GM04504 (cell line): ENCODE results near the gene OR51E1.

ENCODE experiments used
- DNase-seq: peaks from one replicate; pipeline ENCODE4 v3.0.0-alpha.2; 2012; ENCODE audit warnings: low read depth

Gene OR51E1, protein sequence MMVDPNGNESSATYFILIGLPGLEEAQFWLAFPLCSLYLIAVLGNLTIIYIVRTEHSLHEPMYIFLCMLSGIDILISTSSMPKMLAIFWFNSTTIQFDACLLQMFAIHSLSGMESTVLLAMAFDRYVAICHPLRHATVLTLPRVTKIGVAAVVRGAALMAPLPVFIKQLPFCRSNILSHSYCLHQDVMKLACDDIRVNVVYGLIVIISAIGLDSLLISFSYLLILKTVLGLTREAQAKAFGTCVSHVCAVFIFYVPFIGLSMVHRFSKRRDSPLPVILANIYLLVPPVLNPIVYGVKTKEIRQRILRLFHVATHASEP

DNA sequence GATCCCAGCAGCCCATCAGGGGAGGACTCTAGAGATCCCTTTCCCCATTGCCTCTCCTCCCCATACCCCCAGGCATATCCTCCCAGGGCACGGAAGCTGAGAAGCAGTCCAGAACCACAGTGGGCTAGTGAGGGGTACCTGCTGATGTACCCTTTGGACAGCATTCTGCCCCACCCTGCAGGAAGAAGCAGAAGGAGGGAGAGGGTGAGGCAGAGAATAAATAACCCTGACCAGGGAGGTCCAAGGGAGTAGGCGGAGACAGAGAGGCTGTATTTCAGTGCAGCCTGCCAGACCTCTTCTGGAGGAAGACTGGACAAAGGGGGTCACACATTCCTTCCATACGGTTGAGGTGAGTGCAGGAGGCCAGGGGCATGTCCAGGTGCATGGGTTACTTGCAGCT, at the start of gene OR51E1:
TSS of gene OR51E1 (plus strand) at position 301 of the 400 bp plus-strand sequence. CDS start 8,545 bp downstream, outside the sequence.
- no peak for DNase-seq

DNA sequence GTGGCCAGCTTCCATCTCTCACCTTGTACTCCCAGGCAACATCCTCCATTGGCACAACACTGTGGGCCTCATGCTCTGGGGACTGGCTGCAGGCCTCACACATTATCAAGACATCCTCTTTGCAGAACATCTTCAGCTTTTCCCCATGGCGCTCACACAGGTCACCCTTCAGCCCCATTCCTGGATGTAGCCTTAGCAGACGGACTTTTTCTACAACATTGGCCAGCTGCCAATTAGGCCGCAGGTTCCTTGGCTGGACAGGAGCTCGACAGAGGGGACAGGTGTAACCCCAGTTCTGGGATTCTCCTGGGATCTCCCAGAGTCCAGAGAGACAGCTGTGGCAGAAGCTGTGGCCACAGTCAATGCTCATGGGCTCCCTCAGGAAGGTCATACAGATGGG, 38.7 kb upstream of the OR51E1 start:
- no peak for DNase-seq

DNA sequence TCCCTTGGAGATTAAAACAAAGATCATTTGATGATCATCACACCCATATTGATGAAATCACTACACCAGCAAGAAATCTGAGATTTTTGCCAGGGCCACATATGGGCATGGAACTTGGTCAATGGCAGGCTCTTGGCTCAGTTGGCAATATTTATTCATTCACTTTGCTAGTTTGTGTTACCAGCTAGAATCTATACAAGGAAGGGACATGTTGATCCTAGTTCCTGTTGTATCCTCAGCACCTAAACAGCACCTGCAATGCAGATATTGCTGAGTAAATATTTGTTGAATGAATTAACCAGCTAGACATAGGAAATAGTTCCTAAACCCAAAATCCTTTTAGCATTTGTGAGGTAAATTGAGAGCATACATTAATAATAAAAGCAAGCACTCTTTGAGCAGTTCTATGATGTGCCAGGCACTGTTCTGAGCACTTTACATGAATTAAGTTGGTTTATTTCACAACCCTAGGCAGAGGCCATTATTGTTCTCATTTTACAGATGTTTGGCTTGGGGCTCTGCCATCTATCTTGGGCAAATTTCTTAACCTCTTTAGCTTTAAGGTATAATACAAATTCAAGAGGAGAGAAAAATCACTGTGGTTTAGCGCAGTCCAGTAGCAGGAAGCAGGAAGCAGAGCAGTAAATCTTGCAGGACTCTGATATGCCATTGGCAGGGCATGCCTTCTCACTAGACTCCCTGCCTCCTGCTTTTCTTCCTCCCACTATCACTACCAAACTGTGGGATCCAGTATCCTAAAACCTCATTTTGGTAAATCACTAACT, 37.4 kb upstream of the OR51E1 start:
- no peak for DNase-seq

DNA sequence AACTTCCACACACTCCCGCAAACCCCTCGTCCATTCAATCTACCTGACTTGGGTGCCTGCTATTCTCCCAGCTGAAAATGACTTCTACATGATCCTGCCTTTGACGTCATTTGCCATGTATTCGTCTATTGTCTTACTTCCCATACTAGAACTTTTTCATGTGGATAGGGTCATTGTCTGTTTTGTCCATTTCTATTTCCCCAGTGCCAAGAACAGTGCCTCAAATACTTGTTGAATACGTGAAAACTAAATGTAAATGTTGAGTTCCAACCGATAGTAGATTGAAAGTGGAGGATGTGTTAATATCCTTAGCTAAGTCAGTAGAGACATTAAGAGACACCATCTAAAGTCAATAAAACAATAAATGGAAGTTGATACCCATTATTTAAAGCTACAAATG, 36.7 kb upstream of the OR51E1 start:
- DNase-seq = no peak

DNA sequence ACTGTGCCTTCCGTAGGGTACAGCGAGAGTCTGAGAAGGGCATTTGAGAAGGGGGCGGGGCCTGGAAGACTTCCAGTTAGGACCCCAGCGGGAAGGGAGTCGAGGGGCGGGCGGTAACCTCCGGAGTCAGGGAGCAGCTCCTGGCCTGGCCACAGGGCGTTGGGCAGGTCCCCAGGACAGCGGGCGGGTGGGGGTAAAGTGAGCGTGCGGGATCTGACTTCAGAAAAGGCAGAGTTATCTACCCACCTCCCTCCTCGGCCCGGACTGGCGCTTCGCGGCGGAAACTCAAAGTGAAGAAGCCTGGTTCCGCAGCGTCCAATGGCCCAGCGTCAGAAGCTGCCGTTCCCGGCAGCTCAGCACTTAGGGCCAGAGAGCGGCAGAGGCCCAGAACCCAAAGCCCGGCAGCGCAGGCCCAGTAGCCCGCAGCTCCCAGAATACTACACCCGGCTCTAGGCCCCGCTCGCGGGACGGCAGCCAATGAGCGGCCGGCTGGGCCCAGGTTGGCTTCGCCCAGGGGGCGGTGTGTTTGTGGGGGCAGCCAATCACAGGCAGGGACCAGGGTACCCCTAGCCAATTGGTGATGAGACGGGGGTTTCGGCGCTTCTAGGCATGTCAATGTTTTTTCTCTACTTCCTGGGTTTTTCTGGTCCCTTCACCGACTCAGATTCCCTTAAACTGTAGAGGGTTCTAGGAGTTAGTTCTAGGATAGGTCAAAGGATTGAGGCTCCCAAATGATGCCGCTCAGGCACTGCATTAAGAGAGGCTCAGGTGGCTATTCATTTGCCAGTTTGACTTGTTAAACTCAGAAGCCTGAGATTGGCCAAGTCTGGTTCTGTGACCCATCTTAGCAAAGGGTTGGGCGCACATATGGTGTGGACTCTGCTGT, 35.8 kb upstream of the OR51E1 start, which contains the start of gene TRIM68:
TSS of gene TRIM68 (minus strand) at position 451 of the 886 bp plus-strand sequence. CDS start 2,727 bp downstream, outside the sequence.
- DNase-seq = peak; percentile 93

DNA sequence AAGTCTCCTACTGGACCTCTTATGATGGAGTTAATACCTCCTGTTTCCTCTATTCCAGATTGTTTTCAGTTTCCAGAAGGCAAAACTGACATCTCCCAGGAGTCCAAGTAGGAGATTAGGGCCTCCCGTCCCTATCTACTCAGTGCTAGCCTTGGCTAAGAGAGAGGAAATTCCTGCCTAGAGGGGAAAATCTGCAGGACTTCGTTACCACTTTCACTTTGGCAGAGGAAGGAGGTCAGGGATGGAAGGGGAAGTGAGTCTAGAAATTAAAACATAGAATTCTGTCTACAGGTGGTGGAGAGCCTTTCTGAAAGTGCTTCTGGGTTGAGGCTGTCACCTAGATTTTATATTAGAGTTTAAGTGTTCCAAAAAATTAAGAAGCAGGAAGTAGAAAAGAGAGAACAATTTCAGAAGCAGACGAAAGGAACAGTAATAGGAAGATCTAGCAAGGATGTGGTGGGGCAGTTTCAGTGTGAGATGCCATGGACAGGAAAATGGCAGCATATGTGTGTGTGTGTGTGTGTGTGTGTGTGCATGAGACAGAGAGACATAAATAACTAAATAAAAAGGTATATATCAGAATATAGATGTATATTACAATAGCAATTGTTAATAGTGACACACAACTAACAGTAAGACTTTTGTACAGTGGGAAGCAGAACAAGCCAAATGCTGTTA, 33.4 kb upstream of the OR51E1 start:
- DNase-seq = no peak

DNA sequence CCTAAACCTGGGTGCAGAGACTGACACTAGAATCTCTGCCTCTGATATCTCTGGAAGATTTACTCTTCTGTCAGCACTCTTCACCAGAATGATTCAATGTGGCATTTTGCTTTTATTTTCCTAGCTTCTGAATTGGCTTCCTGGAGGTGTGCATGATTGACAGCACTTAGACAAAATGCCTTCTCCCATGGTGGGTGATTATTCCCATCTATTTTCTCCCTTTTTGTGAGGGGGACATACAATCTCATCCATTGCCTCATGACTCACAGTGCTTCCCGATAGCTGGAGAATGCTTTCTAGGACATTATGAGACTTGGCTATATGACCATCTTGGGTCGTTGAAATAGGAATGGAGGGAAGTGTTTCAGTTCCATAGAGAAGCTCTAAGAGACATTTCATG, 31.8 kb upstream of the OR51E1 start:
- DNase-seq = no peak

DNA sequence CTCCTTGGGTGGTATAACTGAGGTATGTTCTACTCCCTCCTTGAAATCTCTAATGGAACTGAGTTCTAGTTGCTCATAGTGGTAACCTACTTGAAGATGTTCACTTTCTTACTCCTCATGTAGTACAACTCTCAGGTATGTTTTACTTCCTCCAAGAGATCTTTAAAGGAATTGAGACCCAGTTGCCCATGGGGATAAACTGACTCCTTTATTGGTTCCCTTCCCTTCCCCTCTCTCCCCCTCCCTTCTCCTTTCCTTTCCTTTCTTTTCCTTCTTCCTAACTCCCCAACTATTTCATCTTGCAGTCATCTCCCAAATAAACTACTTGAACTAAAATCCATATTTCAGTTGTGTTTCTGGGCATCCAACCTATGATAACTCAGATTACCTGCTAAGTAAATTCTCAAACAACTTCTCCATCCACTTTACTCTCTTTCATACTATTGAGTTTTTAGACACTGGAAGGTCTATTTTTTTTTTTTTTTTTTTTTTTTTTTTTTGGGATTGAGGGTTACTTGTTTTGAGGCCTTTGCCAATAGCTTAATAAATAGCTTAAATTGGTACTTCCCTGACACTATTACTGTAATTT, 27.8 kb upstream of the OR51E1 start:
- DNase-seq = no peak

DNA sequence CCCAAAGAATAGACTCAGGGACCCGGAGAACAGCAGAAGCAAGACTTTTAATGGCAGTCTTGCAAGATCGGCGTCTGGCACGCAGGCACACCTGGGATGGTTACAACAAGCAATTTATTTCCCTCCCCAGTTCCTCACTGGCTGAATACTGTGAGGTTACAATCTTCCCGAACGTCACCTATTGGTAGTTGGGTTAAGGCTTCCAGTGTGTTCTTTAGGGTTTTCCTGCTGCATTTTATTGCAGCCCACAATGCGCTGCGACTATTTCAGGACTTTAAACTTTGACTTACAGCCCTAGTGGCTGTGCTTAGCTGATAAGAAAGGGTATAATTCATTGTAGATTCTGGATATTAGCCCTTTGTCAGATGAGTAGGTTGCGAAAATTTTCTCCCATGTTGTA, 24.3 kb upstream of the OR51E1 start:
- no peak for DNase-seq

DNA sequence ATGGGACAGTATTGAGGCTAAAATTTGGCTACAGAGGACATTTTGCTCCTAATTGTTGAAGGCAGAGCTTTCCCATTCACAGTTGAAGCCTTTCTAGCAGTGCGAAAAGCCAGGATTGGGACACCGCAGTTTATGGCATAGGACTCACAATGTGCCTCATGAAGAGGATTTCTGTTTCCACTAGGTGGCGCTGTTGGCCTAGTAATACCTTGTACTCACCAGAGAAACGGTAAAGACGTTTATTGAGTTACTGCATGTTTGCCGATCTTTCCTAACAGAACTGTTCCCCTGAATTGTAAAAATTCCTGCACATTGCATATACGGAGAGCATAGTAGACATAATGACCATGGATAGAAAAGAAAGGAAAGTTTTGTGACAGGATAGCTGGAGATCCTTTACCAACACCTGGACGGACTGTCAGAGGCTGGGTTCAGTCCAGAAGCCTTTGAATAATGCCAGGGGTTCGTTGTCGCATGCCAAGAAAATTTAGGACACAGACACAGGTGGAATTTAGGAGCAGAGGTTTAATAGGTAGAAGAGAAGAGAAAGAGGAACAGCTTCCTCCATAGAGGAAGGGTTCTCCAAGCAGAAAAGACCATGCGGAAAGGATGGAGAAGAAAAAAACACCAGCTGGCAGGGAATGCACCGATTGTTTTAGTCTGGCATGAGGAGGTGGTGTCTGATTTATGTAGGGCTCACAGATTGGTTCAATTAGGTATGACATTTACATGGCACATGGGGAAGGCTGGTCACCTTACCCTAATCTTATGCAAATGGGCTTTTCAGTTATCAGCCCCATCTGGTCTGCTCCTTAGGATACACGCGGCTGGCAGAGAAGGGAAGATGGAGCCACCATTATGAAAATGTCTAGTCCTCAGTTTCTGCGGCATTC, 17.3 kb upstream of the OR51E1 start:
- peak; percentile 28 for DNase-seq

DNA sequence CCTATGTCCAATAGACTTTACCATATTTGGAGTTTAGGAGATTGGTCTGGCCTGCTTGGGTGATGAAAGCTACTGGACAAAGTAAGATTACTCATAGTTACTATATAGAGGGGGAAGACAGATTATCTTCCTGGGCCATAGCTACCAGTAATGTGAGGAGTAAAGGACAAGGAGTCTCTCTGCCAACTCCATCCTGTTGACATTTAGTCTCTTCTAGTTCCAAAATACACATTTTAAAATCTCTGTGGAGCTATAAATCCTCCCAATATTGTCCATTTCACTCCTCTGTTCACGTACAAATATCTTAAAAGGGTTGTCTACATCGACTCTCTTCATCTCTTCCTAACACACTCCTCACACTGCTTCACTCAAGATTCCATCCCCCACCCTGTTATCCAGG, 7.6 kb upstream of the OR51E1 start:
- DNase-seq = no peak

DNA sequence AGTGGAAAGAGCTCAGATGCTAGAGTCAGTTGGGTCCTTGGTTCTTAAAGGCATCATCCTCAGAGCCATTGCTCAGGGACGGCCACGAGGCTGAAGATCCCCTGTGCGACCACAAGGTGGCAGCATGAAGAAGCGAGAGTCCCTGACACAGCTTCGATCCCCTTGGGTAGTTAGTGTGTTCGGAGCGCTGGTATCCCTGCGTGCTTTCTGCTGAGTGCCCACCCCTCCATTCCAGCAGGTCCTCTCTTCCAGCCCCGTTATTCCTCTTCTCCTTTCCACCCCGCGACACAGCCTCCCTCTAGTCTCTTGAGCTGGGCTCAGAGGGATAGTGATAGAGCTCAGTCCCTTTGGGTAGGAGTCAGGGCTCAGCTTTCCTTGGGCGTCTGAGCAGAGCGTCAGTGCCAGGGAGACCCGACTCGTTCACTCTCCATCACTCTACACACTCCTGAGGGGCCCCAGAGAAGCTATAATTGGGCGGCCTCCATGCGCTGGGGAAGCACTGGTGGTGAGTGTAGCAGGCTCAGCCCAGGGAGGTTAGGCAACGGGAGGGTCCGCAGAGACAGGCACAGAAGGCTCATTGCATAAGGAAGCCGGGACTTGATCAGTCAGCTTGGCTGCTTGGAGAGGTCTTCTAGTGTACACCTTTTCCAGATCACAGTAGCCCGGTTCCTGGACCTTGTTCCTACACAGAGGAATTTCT, 6.7 kb upstream of the OR51E1 start, which contains the start of gene OR51D1:
TSS of gene OR51D1 (plus strand) at position 516 of the 700 bp plus-strand sequence. CDS start 2,314 bp downstream, outside the sequence.
- peak; percentile 32 for DNase-seq

DNA sequence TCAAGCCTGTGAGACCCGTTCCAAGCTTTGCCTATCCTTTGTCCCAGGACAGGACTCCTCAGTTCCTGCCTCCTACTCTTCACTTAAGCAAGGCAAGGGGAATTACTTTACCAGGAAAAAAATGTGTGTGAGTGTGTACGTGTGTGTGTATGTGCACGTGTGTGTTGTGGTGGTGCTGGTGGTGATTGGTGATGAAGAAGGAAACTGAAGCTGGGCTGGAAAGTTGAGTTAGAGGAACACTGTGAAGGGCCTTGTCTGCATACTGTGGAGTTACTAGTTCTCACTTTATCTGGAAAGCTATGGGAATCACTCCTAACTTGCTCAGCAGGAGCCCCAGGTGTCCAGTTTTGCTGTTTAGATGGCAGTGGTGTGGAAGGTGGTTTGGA, 6.1 kb upstream of the OR51E1 start:
- DNase-seq = no peak

DNA sequence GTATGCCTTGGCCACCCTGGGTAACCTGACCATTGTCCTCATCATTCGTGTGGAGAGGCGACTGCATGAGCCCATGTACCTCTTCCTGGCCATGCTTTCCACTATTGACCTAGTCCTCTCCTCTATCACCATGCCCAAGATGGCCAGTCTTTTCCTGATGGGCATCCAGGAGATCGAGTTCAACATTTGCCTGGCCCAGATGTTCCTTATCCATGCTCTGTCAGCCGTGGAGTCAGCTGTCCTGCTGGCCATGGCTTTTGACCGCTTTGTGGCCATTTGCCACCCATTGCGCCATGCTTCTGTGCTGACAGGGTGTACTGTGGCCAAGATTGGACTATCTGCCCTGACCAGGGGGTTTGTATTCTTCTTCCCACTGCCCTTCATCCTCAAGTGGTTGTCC, 3.9 kb upstream of the OR51E1 start:
- no peak for DNase-seq

DNA sequence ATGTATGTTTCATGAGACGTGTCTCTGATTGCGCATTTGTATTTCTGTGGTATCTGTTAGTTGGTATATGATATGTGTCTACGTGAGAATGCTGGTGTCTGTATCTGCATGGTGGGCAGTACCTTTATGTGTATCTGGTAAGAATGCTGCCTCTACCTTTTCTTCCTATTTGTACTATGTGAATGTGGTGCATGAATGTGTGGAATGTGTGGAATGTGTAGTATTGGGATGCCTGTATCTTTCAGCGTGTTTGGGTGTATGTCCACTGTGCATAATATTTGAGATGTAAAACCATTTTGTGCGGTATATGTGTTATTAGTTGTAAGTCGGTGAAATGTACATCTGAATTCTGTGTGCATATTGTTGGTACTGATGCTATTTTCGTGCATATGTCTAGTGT, 2.3 kb upstream of the OR51E1 start:
- no peak for DNase-seq

DNA sequence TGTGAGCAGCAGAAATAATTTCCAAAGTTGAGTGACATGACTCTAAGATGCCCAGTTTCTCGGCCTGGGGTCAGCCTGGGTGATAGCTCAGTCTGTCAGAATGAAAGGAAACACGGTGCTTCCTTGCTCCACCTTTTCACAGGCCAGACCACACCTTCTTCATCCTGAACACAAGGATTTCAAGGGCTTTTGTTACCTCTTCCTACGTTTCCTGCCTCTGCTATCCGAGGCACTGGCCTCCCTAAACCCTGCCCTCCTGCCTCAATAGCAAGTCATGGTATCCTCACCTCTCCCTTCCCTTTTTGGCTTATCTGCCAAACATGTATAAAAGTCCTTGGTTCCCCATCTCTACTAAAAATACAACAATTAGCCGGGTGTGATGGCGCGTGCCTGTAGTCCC, 1.7 kb upstream of the OR51E1 start:
- no peak for DNase-seq

DNA sequence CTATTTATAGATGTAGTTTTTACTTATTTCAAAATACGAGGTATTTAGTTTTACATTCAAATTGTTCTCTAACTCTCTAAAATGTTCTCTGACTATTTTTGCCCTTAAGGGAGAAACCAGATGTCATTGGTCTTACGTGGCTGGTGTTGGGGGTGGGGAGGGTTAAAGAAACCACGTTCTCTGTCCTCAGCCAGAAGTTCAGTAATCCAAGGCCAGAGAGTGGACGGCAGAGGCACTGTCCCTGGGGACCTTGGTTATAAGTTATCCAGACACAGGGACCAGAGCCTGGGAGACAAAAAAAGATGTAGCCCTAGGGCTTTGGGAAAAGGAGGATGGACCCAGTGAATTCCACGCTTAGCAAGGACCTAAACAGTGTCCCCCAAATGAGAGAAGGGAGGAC, 706 bp upstream of the OR51E1 start:
- no peak for DNase-seq

DNA sequence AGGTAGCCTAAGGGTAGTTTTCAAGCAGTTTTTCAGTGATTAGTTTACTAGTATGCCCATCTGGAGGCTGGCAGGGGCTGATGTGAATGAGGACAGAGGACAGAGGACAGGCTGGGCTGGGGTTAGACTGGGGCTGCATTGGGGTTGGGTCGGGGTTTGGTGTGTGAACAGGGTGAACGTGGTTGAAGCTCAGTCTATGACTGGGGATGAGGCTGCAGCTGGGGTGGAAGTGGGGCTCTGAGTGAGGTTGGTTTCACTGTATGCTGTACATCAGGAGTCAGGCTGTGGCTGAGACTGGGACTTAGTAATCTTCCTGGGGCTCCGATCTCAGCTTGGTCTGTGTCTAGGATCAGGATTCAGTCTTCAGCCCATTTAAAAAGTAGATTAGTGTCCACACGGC, 451 bp downstream of the OR51E1 start:
- no peak for DNase-seq

DNA sequence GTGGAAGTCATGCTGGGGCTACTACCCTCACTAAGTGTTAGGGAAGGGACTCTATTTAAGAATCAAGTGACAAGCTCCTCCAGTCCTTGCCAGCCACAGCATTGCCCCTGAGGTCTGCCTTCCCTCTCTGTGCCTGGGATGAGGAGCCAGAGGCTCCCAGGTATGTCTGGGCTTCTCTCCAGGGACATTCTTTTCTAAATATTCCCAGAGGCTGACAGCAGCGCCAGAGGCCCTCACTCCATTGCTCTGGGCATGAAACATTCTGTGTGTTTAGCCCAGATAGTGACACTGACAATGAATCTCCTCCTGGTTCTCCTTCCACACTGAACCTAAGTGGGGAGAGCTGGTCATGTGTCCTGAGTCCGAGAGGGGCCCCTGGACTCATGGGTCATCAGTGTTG, 2.2 kb downstream of the OR51E1 start:
- no peak for DNase-seq

DNA sequence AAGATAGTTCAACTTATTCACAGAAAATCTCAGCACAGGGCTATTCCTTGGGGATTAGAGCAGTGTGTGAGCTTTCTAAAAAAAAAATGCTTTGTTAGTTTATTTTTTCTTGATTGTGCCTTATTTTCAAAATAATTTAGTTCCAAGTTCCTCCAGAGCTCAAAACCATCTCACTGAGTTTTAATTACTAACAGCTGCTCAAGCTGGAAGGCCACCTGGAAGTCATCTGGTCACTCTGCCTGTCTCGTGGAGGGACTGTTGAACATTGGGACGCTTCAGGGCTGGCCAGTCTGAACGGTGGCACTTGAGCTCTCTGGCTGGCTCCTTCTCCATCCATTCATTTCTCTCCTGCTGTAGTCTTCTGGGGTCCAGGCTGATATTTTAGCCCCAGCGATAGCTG, 4.0 kb downstream of the OR51E1 start:
- no peak for DNase-seq
